Measurements from ENCODE around the gene CYSLTR1.

The CYSLTR1 gene

GRCh38 chrX:78357342-78358055, 30.1 kb upstream of the CYSLTR1 start:
- Histone ChIP-seq H3K14ac (ENCODE audit: low read length) (no peak overlapping the region), H3K18ac (ENCODE audit: low read length) (no peak overlapping the region), H3K79me2 (ENCODE audit: control insufficient read depth, insufficient read depth, low read length, poor library complexity) (no peaks in the 10 kb centered on the region), H2BK5ac (ENCODE audit: low read depth, low read length, poor library complexity) (no peak overlapping the region), H2AK5ac (ENCODE audit: low read length) (no peak overlapping the region), H3K23ac (ENCODE audit: low read length) (no peak overlapping the region), H2BK12ac (ENCODE audit: low read length) (no peak overlapping the region), H3K27ac (ENCODE audit: low read depth, low read length) (no peak overlapping the region), H3K79me1 (ENCODE audit: low read length) (no peaks in the 10 kb centered on the region), H4K8ac (ENCODE audit: low read depth, low read length) (no peak overlapping the region), H2BK120ac (ENCODE audit: insufficient read depth, low read length, poor library complexity) (no peak overlapping the region), H3K4me2 (ENCODE audit: low read length) (no peak overlapping the region), H4K91ac (ENCODE audit: low read depth, low read length) (no peak overlapping the region), H3K9me3 (ENCODE audit: insufficient read depth, low read depth, low read length) (no peaks in the 10 kb centered on the region), H3K4ac (ENCODE audit: low read depth, low read length) (no peak overlapping the region), H4K12ac (ENCODE audit: low read depth, low read length) (no peak overlapping the region), H3K27me3 (ENCODE audit: insufficient read depth, low read length) (no peaks in the 10 kb centered on the region), H3K36me3 (ENCODE audit: control insufficient read depth in 1 of 2, insufficient read depth in 2 of 2, low read length in 2 of 2) (no peaks in the 10 kb centered on the region), H2AFZ (ENCODE audit: insufficient read depth, low read length, poor library complexity) (no peak overlapping the region), H3K4me1 (ENCODE audit: control insufficient read depth in 1 of 2, insufficient read depth in 2 of 2, low read length in 2 of 2) (peaks cover 4 to 6% of the 10 kb centered on the region in 2 experiments), H3K4me3 (ENCODE audit: low read depth, low read length) (no peak overlapping the region), H3K9ac (ENCODE audit: low read length) (no peak overlapping the region)
- no CpG with 5 or more reads among the region's 4 CpGs for whole genome bisulfite sequencing (ENCODE audit: extremely low coverage, insufficient coverage, insufficient read length)
- peak; percentile 79 to 84 for DNase-seq

DNA sequence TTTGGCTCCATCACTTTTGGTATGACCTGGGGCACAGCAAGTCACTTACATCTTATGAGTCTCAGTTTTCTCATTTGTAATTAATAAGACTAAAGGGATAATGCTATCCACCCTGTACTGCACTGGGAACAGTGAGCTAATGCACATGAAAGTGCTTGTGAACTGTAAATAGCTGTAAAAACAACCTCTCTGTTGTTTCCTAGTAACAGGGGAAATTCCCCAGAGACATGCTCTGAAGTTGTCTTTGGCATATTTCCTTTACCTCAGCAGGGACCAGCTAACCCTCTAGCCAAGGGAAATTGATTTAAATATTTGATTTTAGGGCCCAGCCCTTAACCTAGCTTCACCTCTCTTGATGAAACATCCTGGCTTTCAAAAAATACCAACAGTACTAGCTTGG, 6.1 kb upstream of the CYSLTR1 start:
- Histone ChIP-seq H2AFZ (ENCODE audit: insufficient read depth, low read length, poor library complexity) (no peak overlapping the region), H3K4ac (ENCODE audit: low read depth, low read length) (no peak overlapping the region), H3K36me3 (ENCODE audit: control insufficient read depth in 1 of 2, insufficient read depth in 2 of 2, low read length in 2 of 2) (no peaks in the 10 kb centered on the region), H2BK12ac (ENCODE audit: low read length) (no peak overlapping the region), H4K91ac (ENCODE audit: low read depth, low read length) (no peak overlapping the region), H3K79me1 (ENCODE audit: low read length) (no peaks in the 10 kb centered on the region), H3K27me3 (ENCODE audit: insufficient read depth, low read length) (no peaks in the 10 kb centered on the region), H3K18ac (ENCODE audit: low read length) (no peak overlapping the region), H3K23ac (ENCODE audit: low read length) (no peak overlapping the region), H3K4me2 (ENCODE audit: low read length) (no peak overlapping the region), H3K4me1 (ENCODE audit: control insufficient read depth in 1 of 2, insufficient read depth in 2 of 2, low read length in 2 of 2) (no peaks in the 10 kb centered on the region), H2BK5ac (ENCODE audit: low read depth, low read length, poor library complexity) (no peak overlapping the region), H3K14ac (ENCODE audit: low read length) (no peak overlapping the region), H3K4me3 (ENCODE audit: low read depth, low read length) (no peak overlapping the region), H4K12ac (ENCODE audit: low read depth, low read length) (no peak overlapping the region), H3K9me3 (ENCODE audit: insufficient read depth, low read depth, low read length) (no peaks in the 10 kb centered on the region), H2AK5ac (ENCODE audit: low read length) (no peak overlapping the region), H3K79me2 (ENCODE audit: control insufficient read depth, insufficient read depth, low read length, poor library complexity) (no peaks in the 10 kb centered on the region), H3K9ac (ENCODE audit: low read length) (no peak overlapping the region), H4K8ac (ENCODE audit: low read depth, low read length) (no peak overlapping the region), H3K27ac (ENCODE audit: low read depth, low read length) (no peak overlapping the region), H2BK120ac (ENCODE audit: insufficient read depth, low read length, poor library complexity) (no peak overlapping the region)
- DNase-seq: no peak

DNA sequence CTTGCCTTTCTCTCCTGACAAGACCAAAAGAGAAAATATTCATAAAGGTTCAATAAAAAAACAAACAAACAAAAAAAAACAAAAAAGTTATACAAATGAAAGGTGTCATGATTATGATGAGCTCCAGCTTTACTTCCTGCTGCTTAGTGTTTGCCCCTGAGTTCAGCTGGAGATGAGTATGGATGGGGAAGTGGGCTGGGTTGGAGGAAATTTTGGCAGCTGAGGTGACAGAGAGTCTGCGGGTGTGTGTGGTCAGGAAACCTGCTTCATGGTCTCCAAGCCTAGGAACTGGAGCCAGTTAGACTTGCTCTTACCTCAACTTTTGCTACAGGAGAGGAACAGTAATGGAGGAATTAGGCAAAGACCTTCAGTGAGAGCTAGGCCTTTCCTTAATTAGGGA, 4.3 kb upstream of the CYSLTR1 start:
- Histone ChIP-seq H3K23ac (ENCODE audit: low read length) (no peak overlapping the region), H2AFZ (ENCODE audit: insufficient read depth, low read length, poor library complexity) (no peak overlapping the region), H3K18ac (ENCODE audit: low read length) (no peak overlapping the region), H3K4me1 (ENCODE audit: control insufficient read depth in 1 of 2, insufficient read depth in 2 of 2, low read length in 2 of 2) (no peaks in the 10 kb centered on the region), H3K14ac (ENCODE audit: low read length) (no peak overlapping the region), H3K9me3 (ENCODE audit: insufficient read depth, low read depth, low read length) (no peaks in the 10 kb centered on the region), H4K12ac (ENCODE audit: low read depth, low read length) (no peak overlapping the region), H3K4me2 (ENCODE audit: low read length) (no peak overlapping the region), H3K79me1 (ENCODE audit: low read length) (no peaks in the 10 kb centered on the region), H3K36me3 (ENCODE audit: control insufficient read depth in 1 of 2, insufficient read depth in 2 of 2, low read length in 2 of 2) (no peaks in the 10 kb centered on the region), H3K27ac (ENCODE audit: low read depth, low read length) (no peak overlapping the region), H4K8ac (ENCODE audit: low read depth, low read length) (no peak overlapping the region), H3K27me3 (ENCODE audit: insufficient read depth, low read length) (no peaks in the 10 kb centered on the region), H2BK5ac (ENCODE audit: low read depth, low read length, poor library complexity) (no peak overlapping the region), H3K4ac (ENCODE audit: low read depth, low read length) (no peak overlapping the region), H3K4me3 (ENCODE audit: low read depth, low read length) (no peak overlapping the region), H2AK5ac (ENCODE audit: low read length) (no peak overlapping the region), H2BK120ac (ENCODE audit: insufficient read depth, low read length, poor library complexity) (no peak overlapping the region), H4K91ac (ENCODE audit: low read depth, low read length) (no peak overlapping the region), H3K9ac (ENCODE audit: low read length) (no peak overlapping the region), H3K79me2 (ENCODE audit: control insufficient read depth, insufficient read depth, low read length, poor library complexity) (no peaks in the 10 kb centered on the region), H2BK12ac (ENCODE audit: low read length) (no peak overlapping the region)
- DNase-seq: no peak
- no CpG with 5 or more reads among the region's 1 CpG for WGBS (ENCODE audit: extremely low coverage, insufficient coverage, insufficient read length)

- H2AK5ac ChIP-seq (ENCODE audit: low read length): no peak overlapping the region
- no peak for DNase-seq
- WGBS (ENCODE audit: extremely low coverage, insufficient coverage, insufficient read length): no CpG with 5 or more reads among the region's 1 CpG
Measured at GRCh38 chrX:78330540-78330939, 3.1 kb upstream of the CYSLTR1 start.

More at GRCh38 chrX:78330540-78330939, 3.1 kb upstream of the CYSLTR1 start:
- Histone ChIP-seq H3K27ac (ENCODE audit: low read depth, low read length) (no peak overlapping the region), H3K9ac (ENCODE audit: low read length) (no peak overlapping the region), H4K12ac (ENCODE audit: low read depth, low read length) (no peak overlapping the region), H3K4me1 (ENCODE audit: control insufficient read depth in 1 of 2, insufficient read depth in 2 of 2, low read length in 2 of 2) (no peaks in the 10 kb centered on the region), H3K14ac (ENCODE audit: low read length) (no peak overlapping the region), H3K23ac (ENCODE audit: low read length) (no peak overlapping the region), H2AFZ (ENCODE audit: insufficient read depth, low read length, poor library complexity) (no peak overlapping the region), H4K91ac (ENCODE audit: low read depth, low read length) (no peak overlapping the region), H3K36me3 (ENCODE audit: control insufficient read depth in 1 of 2, insufficient read depth in 2 of 2, low read length in 2 of 2) (no peaks in the 10 kb centered on the region), H3K79me1 (ENCODE audit: low read length) (no peaks in the 10 kb centered on the region), H2BK12ac (ENCODE audit: low read length) (no peak overlapping the region), H3K18ac (ENCODE audit: low read length) (no peak overlapping the region), H3K4me2 (ENCODE audit: low read length) (no peak overlapping the region), H2BK5ac (ENCODE audit: low read depth, low read length, poor library complexity) (no peak overlapping the region), H3K4ac (ENCODE audit: low read depth, low read length) (no peak overlapping the region), H3K4me3 (ENCODE audit: low read depth, low read length) (no peak overlapping the region), H4K8ac (ENCODE audit: low read depth, low read length) (no peak overlapping the region), H3K79me2 (ENCODE audit: control insufficient read depth, insufficient read depth, low read length, poor library complexity) (no peaks in the 10 kb centered on the region), H3K9me3 (ENCODE audit: insufficient read depth, low read depth, low read length) (no peaks in the 10 kb centered on the region), H2BK120ac (ENCODE audit: insufficient read depth, low read length, poor library complexity) (no peak overlapping the region), H3K27me3 (ENCODE audit: insufficient read depth, low read length) (no peaks in the 10 kb centered on the region)

Data from trophoblast cell (in vitro differentiated cells and primary cell).